ENCODE data around the gene NTM. TPM values are rescaled to one million over a fixed set of nuclear protein-coding genes. Genes with fewer than 3 reads are reported as not detected.

Gene NTM
- total and polyA plus RNA-seq, 9 donors = 0.16 to 8.5 (median 0.55) TPM; not detected in 3

DNA sequence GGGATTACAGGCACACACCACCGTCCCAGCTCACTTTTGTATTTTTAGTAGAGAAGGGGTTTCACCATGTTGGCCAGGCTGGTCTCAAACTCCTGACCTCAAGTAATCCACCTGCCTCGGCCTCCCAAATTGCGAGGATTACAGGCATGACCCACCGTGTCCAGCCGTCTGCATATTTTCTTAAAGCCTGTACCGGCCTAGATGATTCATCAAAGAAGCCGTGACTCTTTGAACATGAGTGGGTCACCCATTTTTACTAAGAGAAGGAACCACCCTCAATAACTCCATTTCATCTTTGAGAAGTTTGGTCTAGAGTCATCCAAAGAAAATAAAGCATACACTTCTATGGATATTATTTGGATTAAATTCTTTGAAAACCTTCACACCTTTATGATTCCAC, 388.3 kb downstream of the NTM start:
- no peaks in the 10 kb centered on the region for H3K9me3 ChIP-seq
- DNase-seq = no peak
- H3K36me3 ChIP-seq = no peaks in the 10 kb centered on the region
- WGBS, 3 donors = 89 to 94% (median 93%) methylated on average over 7 of the region's 7 CpGs
- intact Hi-C loops (cut with DNase I) = no loop called here
- no peaks in the 10 kb centered on the region for H3K27me3 ChIP-seq
- no peaks in the 10 kb centered on the region for H3K4me1 ChIP-seq (ENCODE audit: insufficient read depth)
- no peak overlapping the region for H3K4me3 ChIP-seq
- TF ChIP-seq EP300 (IDR thresholded peaks at IDR 0.05) (no peak), POLR2A (IDR thresholded peaks at IDR 0.05) (no peak)
- TF ChIP-seq, protein P1, sequence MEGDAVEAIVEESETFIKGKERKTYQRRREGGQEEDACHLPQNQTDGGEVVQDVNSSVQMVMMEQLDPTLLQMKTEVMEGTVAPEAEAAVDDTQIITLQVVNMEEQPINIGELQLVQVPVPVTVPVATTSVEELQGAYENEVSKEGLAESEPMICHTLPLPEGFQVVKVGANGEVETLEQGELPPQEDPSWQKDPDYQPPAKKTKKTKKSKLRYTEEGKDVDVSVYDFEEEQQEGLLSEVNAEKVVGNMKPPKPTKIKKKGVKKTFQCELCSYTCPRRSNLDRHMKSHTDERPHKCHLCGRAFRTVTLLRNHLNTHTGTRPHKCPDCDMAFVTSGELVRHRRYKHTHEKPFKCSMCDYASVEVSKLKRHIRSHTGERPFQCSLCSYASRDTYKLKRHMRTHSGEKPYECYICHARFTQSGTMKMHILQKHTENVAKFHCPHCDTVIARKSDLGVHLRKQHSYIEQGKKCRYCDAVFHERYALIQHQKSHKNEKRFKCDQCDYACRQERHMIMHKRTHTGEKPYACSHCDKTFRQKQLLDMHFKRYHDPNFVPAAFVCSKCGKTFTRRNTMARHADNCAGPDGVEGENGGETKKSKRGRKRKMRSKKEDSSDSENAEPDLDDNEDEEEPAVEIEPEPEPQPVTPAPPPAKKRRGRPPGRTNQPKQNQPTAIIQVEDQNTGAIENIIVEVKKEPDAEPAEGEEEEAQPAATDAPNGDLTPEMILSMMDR (IDR thresholded peaks at IDR 0.05) = no peak
- H3K27ac ChIP-seq = no peak overlapping the region

DNA sequence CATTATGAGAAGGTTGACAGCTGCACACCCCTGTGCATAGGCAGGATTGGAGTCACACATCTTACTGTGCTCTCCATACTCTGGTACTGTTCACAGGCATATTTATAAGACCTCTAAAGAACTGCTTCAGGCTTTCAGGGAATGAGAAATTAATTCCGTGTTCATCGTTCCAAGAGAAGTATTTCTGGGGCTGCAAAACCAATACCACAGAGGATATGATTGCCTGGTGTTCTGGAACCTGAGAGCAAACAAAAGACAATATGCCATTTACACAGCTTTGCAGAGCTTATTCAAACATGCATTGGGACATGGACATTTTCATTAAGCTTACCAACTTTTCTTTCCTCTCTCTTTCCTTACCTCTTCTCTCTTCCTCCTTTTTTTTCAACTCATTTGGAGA, 388.7 kb downstream of the NTM start:
- H3K27ac ChIP-seq = no peak overlapping the region
- H3K27me3 ChIP-seq = no peaks in the 10 kb centered on the region
- no peak for TF ChIP-seq POLR2A (IDR thresholded peaks at IDR 0.05)
- TF ChIP-seq EP300 (IDR thresholded peaks at IDR 0.05) = no peak
- TF ChIP-seq, protein P1 (IDR thresholded peaks at IDR 0.05) = no peak
- no peak overlapping the region for H3K4me3 ChIP-seq
- no peak for DNase-seq
- no peaks in the 10 kb centered on the region for H3K9me3 ChIP-seq
- intact Hi-C loops (cut with DNase I) = no loop called here
- no peaks in the 10 kb centered on the region for H3K36me3 ChIP-seq
- 77 to 90% (median 84%) methylated on average over 2 of the region's 2 CpGs for WGBS, 3 donors
- no peaks in the 10 kb centered on the region for H3K4me1 ChIP-seq (ENCODE audit: insufficient read depth)

DNA sequence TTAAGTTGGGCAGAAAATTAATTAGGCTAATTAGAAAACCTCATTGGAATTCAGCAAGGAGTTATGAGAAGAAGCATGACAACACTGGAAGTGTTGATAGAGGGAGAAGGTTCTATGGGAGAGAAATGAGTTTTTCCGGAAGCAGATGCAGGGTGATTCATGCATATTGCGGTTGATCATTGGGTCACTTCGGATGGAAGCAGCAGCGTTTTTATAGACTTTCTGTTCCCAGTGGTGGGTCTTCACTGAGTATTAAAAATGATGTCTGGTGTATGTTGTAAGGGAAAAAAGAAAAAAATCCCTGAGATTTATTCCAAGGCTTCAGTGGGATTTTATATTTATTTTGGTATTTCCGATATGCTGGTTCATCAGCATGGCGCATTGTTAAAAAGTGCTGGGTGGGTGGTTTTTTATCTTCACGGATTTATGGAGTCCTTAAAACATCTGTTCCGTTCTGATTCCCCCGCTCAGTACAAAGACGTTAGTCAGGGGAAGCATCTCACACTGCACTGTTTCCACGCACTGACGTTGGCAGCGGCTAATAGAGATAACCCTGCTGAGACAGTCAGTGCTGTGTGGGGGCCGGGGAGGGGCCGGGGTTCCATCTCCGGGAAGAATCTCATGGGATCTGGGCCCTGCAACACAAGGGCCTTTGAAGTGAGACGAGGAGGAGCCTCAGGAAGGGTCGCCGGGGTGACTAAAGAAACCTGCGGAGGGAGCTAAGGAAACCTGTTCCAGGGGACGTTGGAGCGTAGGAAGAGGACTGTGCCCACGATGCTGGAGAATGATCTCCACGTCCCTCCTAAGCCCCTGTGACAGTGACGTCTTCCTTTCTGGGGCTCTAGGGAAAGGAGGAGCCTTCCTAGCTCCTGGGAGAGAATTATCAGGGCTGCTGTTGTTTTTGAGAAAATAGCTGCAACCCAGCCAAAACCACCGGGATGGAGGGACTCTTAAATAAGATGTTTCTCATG, 390.0 kb downstream of the NTM start:
- no peak for TF ChIP-seq EP300 (IDR thresholded peaks at IDR 0.05)
- TF ChIP-seq POLR2A (IDR thresholded peaks at IDR 0.05) = no peak
- TF ChIP-seq, protein P1 (IDR thresholded peaks at IDR 0.05) = no peak
- DNase-seq = no peak
- no peak overlapping the region for H3K27ac ChIP-seq
- H3K36me3 ChIP-seq = no peaks in the 10 kb centered on the region
- H3K4me3 ChIP-seq = no peak overlapping the region
- H3K9me3 ChIP-seq = no peaks in the 10 kb centered on the region
- WGBS, 3 donors = 12 to 15% (median 14%) methylated on average over 26 of the region's 26 CpGs
- H3K4me1 ChIP-seq (ENCODE audit: insufficient read depth) = no peaks in the 10 kb centered on the region
- no peaks in the 10 kb centered on the region for H3K27me3 ChIP-seq
- intact Hi-C loops (cut with DNase I) = no loop called here

DNA sequence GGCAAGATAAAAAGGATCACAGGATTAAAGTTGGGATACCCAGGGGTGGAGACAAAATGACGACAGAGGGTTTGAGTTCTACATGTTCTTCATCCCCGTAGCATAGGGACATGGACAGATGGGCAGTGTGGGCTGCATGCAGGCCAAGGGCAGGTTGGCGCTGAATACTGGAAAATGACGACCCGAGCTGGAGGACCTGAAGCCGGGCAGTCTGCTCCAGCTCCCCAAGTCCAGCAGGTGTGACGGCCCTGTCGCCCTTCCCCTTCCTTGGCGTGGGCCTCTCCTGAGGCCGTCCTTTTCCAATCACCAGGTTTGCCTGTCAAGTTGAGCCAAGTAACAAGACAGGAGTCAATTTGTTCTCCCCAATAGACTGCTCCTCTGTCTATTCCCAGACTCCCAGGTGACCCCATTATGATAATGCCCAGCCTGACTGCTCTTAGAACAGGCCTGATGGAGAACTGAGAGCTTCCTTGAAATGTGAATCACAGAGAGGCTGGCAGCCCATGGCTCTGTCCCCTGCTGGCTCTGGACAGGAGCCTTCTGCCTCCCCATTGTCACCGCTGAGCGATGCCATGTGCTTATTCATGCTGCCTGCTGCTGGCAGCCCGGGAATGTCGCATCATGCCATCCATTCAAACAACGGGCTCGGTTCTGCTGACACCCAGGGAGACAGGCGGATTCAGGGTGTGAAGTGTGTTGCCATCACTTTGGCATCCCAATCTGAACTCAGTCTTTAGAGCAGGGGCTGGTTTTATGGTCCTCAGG, 392.1 kb downstream of the NTM start:
- no peaks in the 10 kb centered on the region for H3K9me3 ChIP-seq
- intact Hi-C loops (cut with DNase I) = no loop called here
- no peaks in the 10 kb centered on the region for H3K36me3 ChIP-seq
- no peak overlapping the region for H3K4me3 ChIP-seq
- no peaks in the 10 kb centered on the region for H3K4me1 ChIP-seq (ENCODE audit: insufficient read depth)
- DNase-seq = no peak
- TF ChIP-seq EP300 (IDR thresholded peaks at IDR 0.05) (no peak), POLR2A (IDR thresholded peaks at IDR 0.05) (no peak)
- TF ChIP-seq, protein P1 (IDR thresholded peaks at IDR 0.05) = no peak
- 89 to 95% (median 94%) methylated on average over 17 of the region's 17 CpGs for WGBS, 3 donors
- H3K27me3 ChIP-seq = no peaks in the 10 kb centered on the region
- H3K27ac ChIP-seq = no peak overlapping the region
